SK-N-SH (cell line): Measurements from ENCODE around the gene THOC6. TPM values are rescaled to one million over a fixed set of nuclear protein-coding genes. Genes with fewer than 3 reads are reported as not detected.

ENCODE experiments used
- CTCF ChIA-PET: fragments of 300-600, 350-600 bp; formaldehyde crosslinking; extraction: SDS; loops from one replicate; lab custom pipeline; 2021; lab: Yijun Ruan, JAX
- POLR2A ChIA-PET: fragments of 350-600 bp; sonication (Branson Sonifier 250); formaldehyde crosslinking; extraction: SDS; loops from one replicate; lab custom pipeline; 2020; ENCODE audit warnings: antibody characterized with exemption, inconsistent platforms; lab: Yijun Ruan, JAX
- DNase-seq: peaks from one replicate; pipeline ENCODE4 v3.0.0; 2012
- H2AFZ ChIP-seq: fragments of 200-600 bp; sonication (generic); 2 replicates; pipeline ENCODE4 v1.8.1; 2016; ENCODE audit warnings: antibody characterized with exemption, mild to moderate bottlenecking, low read depth
- H3F3A ChIP-seq: fragments of 200-600 bp; sonication (generic); replicated peaks from 2 replicates; pipeline ENCODE3; 2016; ENCODE audit warnings: antibody characterized with exemption, mild to moderate bottlenecking; ENCODE audit not compliant: insufficient read depth
- H3K27ac ChIP-seq, 2 experiments: fragments of 200-500 bp in 1 of 2; fragments of 200-600 bp in 1 of 2; sonication (Bioruptor generic) in 1 of 2; sonication (generic), shearing (Covaris generic) in 1 of 2; 2 replicates each; pipeline versions ENCODE4 v1.5.1 to v1.6.1; 2014 to 2016; ENCODE audit warnings: low read depth in 2 of 2, inconsistent platforms in 1 of 2, low read length in 1 of 2, mild to moderate bottlenecking in 1 of 2, mixed read lengths in 1 of 2
- H3K27me3 ChIP-seq: fragments of 200-600 bp; sonication (generic), shearing (Covaris generic); 2 replicates; pipeline ENCODE4 v1.6.1; 2016; ENCODE audit warnings: mixed run types; ENCODE audit not compliant: insufficient read depth
- H3K36me3 ChIP-seq, 2 experiments: fragments of 200-500 bp in 1 of 2; fragments of 200-600 bp in 1 of 2; sonication (Bioruptor generic) in 1 of 2; sonication (generic) in 1 of 2; replicated peaks in 1 of 2; 2 replicates each; pipeline versions ENCODE3 to v1.5.1; 2014 to 2016; ENCODE audit warnings: low read length in 1 of 2, mild to moderate bottlenecking in 1 of 2; ENCODE audit not compliant: insufficient read depth in 2 of 2, control insufficient read depth in 1 of 2
- H3K4me1 ChIP-seq, 2 experiments: fragments of 200-500 bp in 1 of 2; fragments of 200-600 bp in 1 of 2; sonication (Bioruptor generic) in 1 of 2; sonication (generic), shearing (Covaris generic) in 1 of 2; 2 replicates each; pipeline versions ENCODE4 v1.5.1 to v1.6.1; 2014 to 2016; ENCODE audit warnings: low read depth in 1 of 2, low read length in 1 of 2, mixed run types in 1 of 2; ENCODE audit not compliant: insufficient read depth in 2 of 2, control insufficient read depth in 1 of 2
- H3K4me2 ChIP-seq: fragments of 200-600 bp; sonication (generic), shearing (Covaris generic); 2 replicates; pipeline ENCODE4 v1.6.1; 2017; ENCODE audit warnings: mixed run types
- H3K4me3 ChIP-seq, 2 experiments: fragments of 200-500 bp in 1 of 2; fragments of 200-600 bp in 1 of 2; sonication (Bioruptor generic) in 1 of 2; sonication (generic), shearing (Covaris generic) in 1 of 2; 2 replicates each; pipeline versions ENCODE4 v1.5.1 to v1.8.1; 2014 to 2016; ENCODE audit warnings: low read depth in 2 of 2, inconsistent platforms in 1 of 2, low read length in 1 of 2, mild to moderate bottlenecking in 1 of 2, mixed read lengths in 1 of 2, moderate library complexity in 1 of 2
- H3K79me2 ChIP-seq: fragments of 200-600 bp; sonication (generic); 2 replicates; pipeline ENCODE4 v1.8.1; 2017; ENCODE audit warnings: mild to moderate bottlenecking; ENCODE audit not compliant: insufficient read depth
- H3K9ac ChIP-seq: fragments of 200-600 bp; sonication (generic); 2 replicates; pipeline ENCODE4 v1.6.1; 2017; ENCODE audit warnings: mixed run types
- H3K9me2 ChIP-seq: fragments of 200-600 bp; sonication (generic); 2 replicates; pipeline ENCODE4 v1.6.1; 2017; ENCODE audit warnings: mixed run types
- H3K9me3 ChIP-seq: fragments of 200-600 bp; sonication (generic); 2 replicates; pipeline ENCODE4 v1.6.1; 2017; ENCODE audit warnings: mixed run types, mild to moderate bottlenecking, moderate library complexity
- H4K20me1 ChIP-seq: fragments of 200-600 bp; sonication (generic); 2 replicates; pipeline ENCODE4 v1.6.1; 2017; ENCODE audit warnings: mild to moderate bottlenecking, mixed run types; ENCODE audit not compliant: insufficient read depth
- CHD2 ChIP-seq: fragments of 150-350 bp; IDR thresholded peaks from 2 replicates; pipeline ENCODE4 v1.6.1; 2018; ENCODE audit warnings: low read length; ENCODE audit not compliant: partially characterized antibody
- ELF1 ChIP-seq: IDR thresholded peaks from 2 replicates; pipeline ENCODE4 v1.4.0; 2012
- FOXJ3 ChIP-seq: sonication (generic); formaldehyde crosslinking; IDR thresholded peaks from 2 replicates; pipeline ENCODE4 v1.5.1; 2020; ENCODE audit warnings: mild to moderate bottlenecking, missing genetic modification reagents
- GATA2 ChIP-seq: sonication (generic); formaldehyde crosslinking; IDR thresholded peaks from 2 replicates; pipeline ENCODE4 v1.5.0; 2020; ENCODE audit warnings: mild to moderate bottlenecking, missing genetic modification reagents
- MEF2A ChIP-seq: IDR thresholded peaks from 2 replicates; pipeline ENCODE4 v1.4.0; 2012; ENCODE audit warnings: low read depth, borderline replicate concordance
- RAD21 ChIP-seq: IDR thresholded peaks from 2 replicates; pipeline ENCODE4 v1.6.1; 2012; ENCODE audit warnings: mild to moderate bottlenecking, low read length
- RCOR1 ChIP-seq: fragments of 150-350 bp; IDR thresholded peaks from 2 replicates; pipeline ENCODE4 v1.6.1; 2017; ENCODE audit warnings: antibody characterized with exemption, low read length
- RXRA ChIP-seq: IDR thresholded peaks from 2 replicates; pipeline ENCODE4 v1.4.0; 2012; ENCODE audit warnings: low read depth, mild to moderate bottlenecking, borderline replicate concordance
- SIN3A ChIP-seq: IDR thresholded peaks from 2 replicates; pipeline ENCODE4 v1.6.1; 2012; ENCODE audit warnings: low read depth, mild to moderate bottlenecking, low read length, moderate library complexity, borderline replicate concordance
- TAF1 ChIP-seq: IDR thresholded peaks from 2 replicates; pipeline ENCODE4 v1.6.1; 2012; ENCODE audit warnings: low read depth, mild to moderate bottlenecking, low read length, moderate library complexity, borderline replicate concordance
- TCF12 ChIP-seq: IDR thresholded peaks from 2 replicates; pipeline ENCODE4 v1.4.0; 2012
- WGBS: methylation state at CpG from one replicate; pipeline ENCODE4 v1.1.6; 2017; ENCODE audit warnings: low lambda C conversion rate; 5-methylcytosine and 5-hydroxymethylcytosine counted together
- polyA plus RNA-seq, 3 experiments: library from polyadenylated mRNA; depleted of rRNA; stranded (reverse); fragments of >200 nt; gene quantifications; 2 replicates each; pipeline ENCODE4 v1.2.3, GENCODE V29; 2012
- TF ChIP-seq, protein P1 (sequence below): IDR thresholded peaks from 2 replicates; pipeline ENCODE4 v1.4.0; 2012; ENCODE audit warnings: low read depth
- TF ChIP-seq, protein P2 (sequence below): fragments of 200-600 bp; sonication (generic); IDR thresholded peaks from 2 replicates; pipeline ENCODE4 v1.6.1; 2017; ENCODE audit warnings: antibody characterized with exemption, mild to moderate bottlenecking, moderate library complexity

Gene THOC6
- polyA plus RNA-seq, 1 of the 3 experiments (the other 2 are of a cell fraction) = 37.7 TPM

DNA sequence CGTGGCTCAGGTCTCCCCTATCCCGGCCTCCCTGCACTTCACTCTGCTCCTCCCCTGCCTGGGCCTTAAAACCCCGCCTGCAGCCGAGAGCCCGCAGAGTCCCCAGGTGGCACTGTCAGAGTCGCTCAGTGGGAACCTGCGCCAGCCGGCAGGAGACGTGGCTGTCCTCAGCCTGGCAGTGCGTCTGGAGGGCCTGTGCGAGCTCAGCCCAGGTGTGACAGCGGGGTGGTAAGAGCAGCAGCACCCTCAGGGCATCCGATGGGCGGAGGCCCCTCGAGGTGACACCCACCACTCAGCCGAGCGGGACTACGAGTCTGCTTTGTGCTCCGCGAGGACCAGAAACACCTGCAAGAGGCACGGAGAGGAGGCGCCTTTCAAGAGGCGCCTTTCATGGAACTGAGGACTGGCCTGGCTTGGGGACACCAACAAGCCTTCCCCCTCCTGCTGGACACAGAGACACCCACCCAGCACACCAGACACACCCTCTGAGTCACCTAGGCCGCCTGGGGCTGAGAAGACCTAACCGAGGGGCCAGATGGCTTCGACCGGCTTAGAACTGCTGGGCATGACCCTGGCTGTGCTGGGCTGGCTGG lies 10.9 kb upstream of the THOC6 start, which contains the start of gene CLDN9:
Gene CLDN9 (plus strand): TSS at position 96 of the 593 bp plus-strand sequence. CDS start 440 bp downstream, at position 536.
- POLR2A ChIA-PET = no interaction called here
- CTCF ChIA-PET = interaction anchor here (1.0 to 1.5 kb wide), 3 partner anchors 8 to 19 kb away, joined by 3 to 5 read pairs (median 4); no protein-coding TSS in a partner anchor
- Histone ChIP-seq H3K27me3 (no peaks in the 10 kb centered on the region), H3K79me2 (no peaks in the 10 kb centered on the region), H4K20me1 (no peaks in the 10 kb centered on the region), H3K4me2 (no peak within 1 kb of the TSS), H3K36me3 (no peaks in the 10 kb centered on the region), H3K4me1 (peaks cover 0 to 1% of the 10 kb centered on the region in 2 experiments; a peak in 1 of 4 replicates), H3K4me3 (no peak within 1 kb of the TSS), H3K27ac (no peak within 1 kb of the TSS), H2AFZ (no peak within 1 kb of the TSS), H3F3A (no peaks in the 10 kb centered on the region), H3K9ac (no peak within 1 kb of the TSS), H3K9me2 (no peaks in the 10 kb centered on the region), H3K9me3 (no peaks in the 10 kb centered on the region)
- WGBS = 74% methylated on average over 15 of the region's 27 CpGs
- no peak for TF ChIP-seq FOXJ3
- no peak for TF ChIP-seq RXRA
- no peak for TF ChIP-seq MEF2A
- no peak for TF ChIP-seq RAD21
- no peak for TF ChIP-seq CHD2
- TF ChIP-seq, protein P1, sequence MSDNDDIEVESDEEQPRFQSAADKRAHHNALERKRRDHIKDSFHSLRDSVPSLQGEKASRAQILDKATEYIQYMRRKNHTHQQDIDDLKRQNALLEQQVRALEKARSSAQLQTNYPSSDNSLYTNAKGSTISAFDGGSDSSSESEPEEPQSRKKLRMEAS = no peak
- no peak for TF ChIP-seq RCOR1
- TF ChIP-seq, protein P2, sequence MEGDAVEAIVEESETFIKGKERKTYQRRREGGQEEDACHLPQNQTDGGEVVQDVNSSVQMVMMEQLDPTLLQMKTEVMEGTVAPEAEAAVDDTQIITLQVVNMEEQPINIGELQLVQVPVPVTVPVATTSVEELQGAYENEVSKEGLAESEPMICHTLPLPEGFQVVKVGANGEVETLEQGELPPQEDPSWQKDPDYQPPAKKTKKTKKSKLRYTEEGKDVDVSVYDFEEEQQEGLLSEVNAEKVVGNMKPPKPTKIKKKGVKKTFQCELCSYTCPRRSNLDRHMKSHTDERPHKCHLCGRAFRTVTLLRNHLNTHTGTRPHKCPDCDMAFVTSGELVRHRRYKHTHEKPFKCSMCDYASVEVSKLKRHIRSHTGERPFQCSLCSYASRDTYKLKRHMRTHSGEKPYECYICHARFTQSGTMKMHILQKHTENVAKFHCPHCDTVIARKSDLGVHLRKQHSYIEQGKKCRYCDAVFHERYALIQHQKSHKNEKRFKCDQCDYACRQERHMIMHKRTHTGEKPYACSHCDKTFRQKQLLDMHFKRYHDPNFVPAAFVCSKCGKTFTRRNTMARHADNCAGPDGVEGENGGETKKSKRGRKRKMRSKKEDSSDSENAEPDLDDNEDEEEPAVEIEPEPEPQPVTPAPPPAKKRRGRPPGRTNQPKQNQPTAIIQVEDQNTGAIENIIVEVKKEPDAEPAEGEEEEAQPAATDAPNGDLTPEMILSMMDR = no peak
- no peak for DNase-seq

GRCh38 chr16:3013491-3013951 lies 10.3 kb upstream of the THOC6 start:
- no peaks in the 10 kb centered on the region for H3K36me3 ChIP-seq
- no peak overlapping the region for H3K4me3 ChIP-seq
- H3K4me1 ChIP-seq = peaks cover 0 to 6% of the 10 kb centered on the region in 2 experiments; a peak in 1 of 4 replicates
- CTCF ChIA-PET = interaction anchor here (1.3 kb wide), 1 partner anchor 19 kb away, joined by 5 read pairs; no protein-coding TSS in a partner anchor
- H2AFZ ChIP-seq = no peak overlapping the region
- H3F3A ChIP-seq = no peaks in the 10 kb centered on the region
- H3K9me3 ChIP-seq = no peaks in the 10 kb centered on the region
- H3K9me2 ChIP-seq = no peaks in the 10 kb centered on the region
- no peak overlapping the region for H3K9ac ChIP-seq
- TF ChIP-seq, protein P2 = no peak
- TF ChIP-seq TAF1 (no peak), CHD2 (no peak), GATA2 (CRISPR knock-in tag) (no peak), ELF1 (no peak), SIN3A (no peak), TCF12 (no peak)
- TF ChIP-seq, protein P1 = no peak
- H3K79me2 ChIP-seq = no peaks in the 10 kb centered on the region
- POLR2A ChIA-PET = no interaction called here
- H3K27me3 ChIP-seq = no peaks in the 10 kb centered on the region
- no peak for DNase-seq
- no peak overlapping the region for H3K4me2 ChIP-seq
- H3K27ac ChIP-seq = no peak overlapping the region
- 84% methylated on average over 18 of the region's 27 CpGs for WGBS
- no peaks in the 10 kb centered on the region for H4K20me1 ChIP-seq
